Neural crest cell (in vitro differentiated cells): ENCODE data around the gene KRT10. TPM values are rescaled to one million over a fixed set of nuclear protein-coding genes. Genes with fewer than 3 reads are reported as not detected.

ENCODE experiments used
- DNase-seq: peaks from one replicate; pipeline ENCODE4 v3.0.0; 2021; ENCODE audit warnings: low read depth, mixed read lengths, low spot score
- H3K27ac Mint-ChIP-seq: one replicate; pipeline ENCODE4 v1.8.0; 2021; ENCODE audit warnings: mild to moderate bottlenecking, mixed read lengths; ENCODE audit not compliant: unreplicated experiment
- H3K27me3 Mint-ChIP-seq: 2 replicates; pipeline ENCODE4 v1.8.0; 2021; ENCODE audit warnings: low read depth, mild to moderate bottlenecking, mixed read lengths
- H3K36me3 Mint-ChIP-seq: 2 replicates; pipeline ENCODE4 v1.8.0; 2021; ENCODE audit warnings: low read depth, mild to moderate bottlenecking, mixed read lengths
- H3K4me1 Mint-ChIP-seq: 2 replicates; pipeline ENCODE4 v1.8.0; 2021; ENCODE audit warnings: mixed read lengths
- H3K4me3 Mint-ChIP-seq: one replicate; pipeline ENCODE4 v1.8.0; 2021; ENCODE audit warnings: mild to moderate bottlenecking, mixed read lengths
- H3K9me3 Mint-ChIP-seq: 2 replicates; pipeline ENCODE4 v1.8.0; 2021; ENCODE audit warnings: mixed read lengths
- total RNA-seq: library from RNA; stranded (reverse); gene quantifications from 2 replicates; pipeline ENCODE4 v1.2.1, GENCODE V29; 2021
- TF ChIP-seq, protein P1 (sequence below): fragments of 200-600 bp; sonication (generic); conservative IDR thresholded peaks from 2 replicates; pipeline ENCODE4 v1.5.0; 2021; ENCODE audit warnings: antibody characterized with exemption, mild to moderate bottlenecking

The KRT10 gene
- total RNA-seq, 1 donor from 2014 or later: 39.1 TPM

DNA sequence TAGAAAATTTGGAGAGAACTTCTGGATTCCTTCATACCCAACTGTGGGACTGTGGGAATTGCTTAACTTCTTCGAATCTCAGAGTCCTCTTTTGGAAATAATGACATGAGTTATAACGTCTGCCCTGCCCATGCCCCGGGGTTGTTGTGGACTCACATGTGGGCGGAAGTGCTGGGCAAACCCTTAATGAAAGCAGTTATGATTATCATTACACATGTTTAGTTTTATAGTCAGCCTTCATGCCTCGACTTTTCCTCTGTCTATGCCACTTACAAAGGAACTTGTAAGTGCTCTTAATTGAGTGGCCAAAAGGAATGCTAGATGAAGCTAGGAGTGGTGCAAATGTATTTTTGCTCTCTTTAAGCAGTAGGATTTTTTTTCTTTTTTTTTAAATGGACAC lies 44.0 kb downstream of the KRT10 start:
- H3K36me3 Mint-ChIP-seq: no peaks in the 10 kb centered on the region
- no peak overlapping the region for H3K4me3 Mint-ChIP-seq
- H3K27ac Mint-ChIP-seq: no peak overlapping the region
- no peaks in the 10 kb centered on the region for H3K9me3 Mint-ChIP-seq
- H3K4me1 Mint-ChIP-seq: no peaks in the 10 kb centered on the region
- TF ChIP-seq, protein P1, sequence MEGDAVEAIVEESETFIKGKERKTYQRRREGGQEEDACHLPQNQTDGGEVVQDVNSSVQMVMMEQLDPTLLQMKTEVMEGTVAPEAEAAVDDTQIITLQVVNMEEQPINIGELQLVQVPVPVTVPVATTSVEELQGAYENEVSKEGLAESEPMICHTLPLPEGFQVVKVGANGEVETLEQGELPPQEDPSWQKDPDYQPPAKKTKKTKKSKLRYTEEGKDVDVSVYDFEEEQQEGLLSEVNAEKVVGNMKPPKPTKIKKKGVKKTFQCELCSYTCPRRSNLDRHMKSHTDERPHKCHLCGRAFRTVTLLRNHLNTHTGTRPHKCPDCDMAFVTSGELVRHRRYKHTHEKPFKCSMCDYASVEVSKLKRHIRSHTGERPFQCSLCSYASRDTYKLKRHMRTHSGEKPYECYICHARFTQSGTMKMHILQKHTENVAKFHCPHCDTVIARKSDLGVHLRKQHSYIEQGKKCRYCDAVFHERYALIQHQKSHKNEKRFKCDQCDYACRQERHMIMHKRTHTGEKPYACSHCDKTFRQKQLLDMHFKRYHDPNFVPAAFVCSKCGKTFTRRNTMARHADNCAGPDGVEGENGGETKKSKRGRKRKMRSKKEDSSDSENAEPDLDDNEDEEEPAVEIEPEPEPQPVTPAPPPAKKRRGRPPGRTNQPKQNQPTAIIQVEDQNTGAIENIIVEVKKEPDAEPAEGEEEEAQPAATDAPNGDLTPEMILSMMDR: no peak
- DNase-seq: no peak
- peaks cover 40% of the 10 kb centered on the region for H3K27me3 Mint-ChIP-seq

DNA sequence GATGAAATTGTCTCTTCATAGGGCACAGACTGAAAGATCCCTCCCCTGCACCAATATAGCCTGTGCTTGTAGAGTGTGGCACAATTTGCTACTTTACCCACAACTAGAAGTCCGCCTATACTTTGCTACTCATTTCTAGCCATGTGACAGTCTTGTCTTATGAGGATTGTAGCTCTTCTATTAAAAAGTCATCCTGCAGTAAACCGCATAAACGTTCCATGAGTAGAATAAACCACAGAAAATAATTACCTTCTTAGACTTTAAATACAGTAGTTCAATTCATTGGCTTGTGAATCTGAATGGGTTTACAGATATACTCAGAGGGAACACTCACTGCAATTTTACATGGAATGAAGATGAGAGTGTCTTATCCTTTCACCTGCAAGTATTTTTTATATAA lies 44.4 kb downstream of the KRT10 start:
- Mint-ChIP-seq H3K27ac (no peak overlapping the region), H3K4me3 (no peak overlapping the region), H3K4me1 (no peaks in the 10 kb centered on the region), H3K27me3 (peaks cover 40% of the 10 kb centered on the region), H3K36me3 (no peaks in the 10 kb centered on the region), H3K9me3 (no peaks in the 10 kb centered on the region)
- DNase-seq: no peak
- TF ChIP-seq, protein P1: no peak

DNA sequence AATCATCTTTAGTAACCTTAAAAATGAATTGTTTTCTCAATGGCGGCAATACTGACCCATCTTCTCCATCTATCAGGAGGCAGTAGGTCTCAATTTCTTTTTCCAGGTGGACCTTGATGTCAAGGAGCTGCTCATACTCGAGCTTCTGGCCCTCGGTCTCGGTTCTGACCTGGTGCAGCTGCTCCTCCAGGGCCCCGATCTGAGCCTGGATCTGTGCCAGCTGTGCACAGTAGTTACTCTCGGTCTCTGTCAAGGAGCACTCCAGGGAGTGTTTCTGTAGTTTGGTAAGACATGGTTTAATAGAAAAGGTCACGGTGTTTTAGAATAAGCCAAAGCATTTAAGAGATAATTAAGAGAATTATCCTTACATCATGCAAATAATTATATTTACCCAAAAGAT lies 45.0 kb downstream of the KRT10 start:
- H3K4me3 Mint-ChIP-seq: no peak overlapping the region
- no peaks in the 10 kb centered on the region for H3K9me3 Mint-ChIP-seq
- no peak for DNase-seq
- no peaks in the 10 kb centered on the region for H3K4me1 Mint-ChIP-seq
- no peak overlapping the region for H3K27ac Mint-ChIP-seq
- peaks cover 42% of the 10 kb centered on the region for H3K27me3 Mint-ChIP-seq
- H3K36me3 Mint-ChIP-seq: no peaks in the 10 kb centered on the region
- TF ChIP-seq, protein P1: no peak

DNA sequence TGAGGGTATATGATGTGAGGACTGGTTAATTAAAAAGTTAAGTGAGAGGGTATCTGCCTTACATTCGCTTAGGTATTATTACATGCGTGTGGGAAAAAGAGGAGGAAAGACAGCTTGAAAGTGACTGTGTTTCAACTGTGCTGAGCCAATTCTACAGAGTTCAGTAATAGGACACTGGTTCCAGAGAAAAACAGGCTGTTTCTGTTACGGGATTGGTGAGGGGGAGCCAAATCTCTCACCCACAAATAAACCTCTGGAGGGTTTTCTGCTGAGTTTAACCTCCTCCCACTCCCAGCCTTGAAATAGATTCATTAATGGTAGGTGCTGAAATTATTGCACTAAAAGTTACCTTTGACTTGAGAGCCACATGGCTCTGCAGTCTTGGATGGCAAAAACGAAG lies 46.5 kb downstream of the KRT10 start:
- DNase-seq: no peak
- TF ChIP-seq, protein P1: no peak
- Mint-ChIP-seq H3K27me3 (peaks cover 52% of the 10 kb centered on the region), H3K4me3 (no peak overlapping the region), H3K4me1 (no peaks in the 10 kb centered on the region), H3K36me3 (no peaks in the 10 kb centered on the region), H3K9me3 (no peaks in the 10 kb centered on the region), H3K27ac (no peak overlapping the region)

DNA sequence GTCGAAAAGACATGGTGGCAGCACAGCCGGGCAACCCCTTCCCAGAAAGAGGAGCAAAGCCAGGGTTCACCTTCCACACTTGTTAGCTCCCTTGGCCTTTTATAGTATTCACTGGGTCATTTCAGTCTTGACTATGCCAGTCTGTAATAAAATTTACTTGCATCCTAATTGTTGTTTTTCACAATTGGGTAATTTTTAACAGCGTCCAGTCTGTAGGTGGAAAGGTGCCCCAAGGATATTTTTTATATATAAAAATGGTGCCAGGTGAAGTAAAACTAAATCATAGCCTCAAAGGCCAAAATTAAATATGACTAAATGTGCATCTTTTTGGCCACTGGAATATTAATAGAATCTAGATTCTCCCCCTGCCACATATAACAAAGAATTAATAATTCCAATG lies 50.3 kb downstream of the KRT10 start, which contains the start of gene KRT26:
Gene KRT26, minus strand, starts transcription at position 101 of the 400 bp plus-strand sequence. Its CDS starts 88 bp downstream, at position 13.
- no peak within 1 kb of the TSS for H3K4me3 Mint-ChIP-seq
- no peaks in the 10 kb centered on the region for H3K36me3 Mint-ChIP-seq
- TF ChIP-seq, protein P1: no peak
- peaks cover 51% of the 10 kb centered on the region for H3K27me3 Mint-ChIP-seq
- H3K4me1 Mint-ChIP-seq: no peaks in the 10 kb centered on the region
- no peak within 1 kb of the TSS for H3K27ac Mint-ChIP-seq
- H3K9me3 Mint-ChIP-seq: no peaks in the 10 kb centered on the region
- no peak for DNase-seq

Other genes with a start within 250 kb of the KRT10 start
- gene SMARCE1, start 174.8 kb downstream of the KRT10 start, total RNA-seq: 205 and 240 TPM in 2 replicates
- gene KRT222, start 157.4 kb downstream of the KRT10 start, total RNA-seq: 0.23 TPM in 1 of 2 replicates, not detected in the other
- gene KRT24, start 118.9 kb downstream of the KRT10 start, total RNA-seq: not detected in 2 replicates
- not detected in 2 replicates for gene KRT25, start 67.3 kb downstream of the KRT10 start, total RNA-seq
- not detected in 2 replicates for gene KRT26, start 50.4 kb downstream of the KRT10 start, total RNA-seq
- gene KRT27, start 40.1 kb downstream of the KRT10 start, total RNA-seq: not detected in 2 replicates
- not detected in 2 replicates for gene KRT28, start 22.7 kb downstream of the KRT10 start, total RNA-seq
- gene KRT12, start 44.6 kb upstream of the KRT10 start, total RNA-seq: not detected in 2 replicates
- gene KRT20, start 62.6 kb upstream of the KRT10 start, total RNA-seq: not detected in 2 replicates
- gene KRT23, start 115.0 kb upstream of the KRT10 start, total RNA-seq: not detected in 2 replicates
- not detected in 2 replicates for gene KRT39, start 144.3 kb upstream of the KRT10 start, total RNA-seq
- gene KRT40, start 161.7 kb upstream of the KRT10 start, total RNA-seq: not detected in 2 replicates
- not detected in 2 replicates for gene KRTAP3-3, start 171.6 kb upstream of the KRT10 start, total RNA-seq
- not detected in 2 replicates for gene KRTAP3-2, start 177.3 kb upstream of the KRT10 start, total RNA-seq
- not detected in 2 replicates for gene KRTAP3-1, start 186.5 kb upstream of the KRT10 start, total RNA-seq
- gene KRTAP1-5, start 204.6 kb upstream of the KRT10 start, total RNA-seq: not detected in 2 replicates
- not detected in 2 replicates for gene KRTAP1-4, start 207.6 kb upstream of the KRT10 start, total RNA-seq
- gene KRTAP1-3, start 212.3 kb upstream of the KRT10 start, total RNA-seq: not detected in 2 replicates
- gene KRTAP1-1, start 218.8 kb upstream of the KRT10 start, total RNA-seq: not detected in 2 replicates
- not detected in 2 replicates for gene KRTAP2-1, start 224.7 kb upstream of the KRT10 start, total RNA-seq
- gene KRTAP2-2, start 232.6 kb upstream of the KRT10 start, total RNA-seq: not detected in 2 replicates
- not detected in 2 replicates for gene KRTAP2-3, start 237.5 kb upstream of the KRT10 start, total RNA-seq
- not detected in 2 replicates for gene KRTAP2-4, start 243.3 kb upstream of the KRT10 start, total RNA-seq